Measurements from ENCODE around the gene EML6.
A peak's percentile ranks its signal among the peaks of the same experiment; 100 is the strongest.

EML6 gene

GRCh38 chr2:54859416-54859815, 136.0 kb downstream of the EML6 start:
- H3K4me3 ChIP-seq (ENCODE audit: low read length) = no peak overlapping the region
- H3K4me1 ChIP-seq (ENCODE audit: control insufficient read depth, insufficient read depth, low read length) = peaks cover 37% of the 10 kb centered on the region
- H3K27me3 ChIP-seq (ENCODE audit: control insufficient read depth, insufficient read depth, low read length) = no peaks in the 10 kb centered on the region
- H3K9me3 ChIP-seq (replicated peaks; ENCODE audit: low read length) = no peaks in the 10 kb centered on the region
- no peaks in the 10 kb centered on the region for H3K36me3 ChIP-seq (ENCODE audit: insufficient read depth, low read length)
- H3K9ac ChIP-seq (ENCODE audit: low read depth, low read length) = no peak overlapping the region
- no peak overlapping the region for H3K4me2 ChIP-seq (ENCODE audit: low read length)

GRCh38 chr2:54859997-54860701, 136.7 kb downstream of the EML6 start:
- no peaks in the 10 kb centered on the region for H3K36me3 ChIP-seq (ENCODE audit: insufficient read depth, low read length)
- H3K4me3 ChIP-seq (ENCODE audit: low read length) = no peak overlapping the region
- no peaks in the 10 kb centered on the region for H3K9me3 ChIP-seq (replicated peaks; ENCODE audit: low read length)
- peaks cover 34% of the 10 kb centered on the region for H3K4me1 ChIP-seq (ENCODE audit: control insufficient read depth, insufficient read depth, low read length)
- no peak overlapping the region for H3K9ac ChIP-seq (ENCODE audit: low read depth, low read length)
- H3K4me2 ChIP-seq (ENCODE audit: low read length) = peak overlapping the region; percentile 47
- no peaks in the 10 kb centered on the region for H3K27me3 ChIP-seq (ENCODE audit: control insufficient read depth, insufficient read depth, low read length)

- H3K9ac ChIP-seq (ENCODE audit: low read depth, low read length) = no peak overlapping the region
Observed at GRCh38 chr2:54862229-54862628, 138.8 kb downstream of the EML6 start.

GRCh38 chr2:54862742-54863141, 139.3 kb downstream of the EML6 start:
- Histone ChIP-seq H3K4me2 (ENCODE audit: low read length) (no peak overlapping the region), H3K9ac (ENCODE audit: low read depth, low read length) (no peak overlapping the region), H3K4me3 (ENCODE audit: low read length) (no peak overlapping the region), H3K36me3 (ENCODE audit: insufficient read depth, low read length) (no peaks in the 10 kb centered on the region), H3K27me3 (ENCODE audit: control insufficient read depth, insufficient read depth, low read length) (no peaks in the 10 kb centered on the region), H3K9me3 (replicated peaks; ENCODE audit: low read length) (no peaks in the 10 kb centered on the region), H3K4me1 (ENCODE audit: control insufficient read depth, insufficient read depth, low read length) (peaks cover 25% of the 10 kb centered on the region)

More at GRCh38 chr2:54862229-54862628, 138.8 kb downstream of the EML6 start:
- Histone ChIP-seq H3K4me1 (ENCODE audit: control insufficient read depth, insufficient read depth, low read length) (peaks cover 25% of the 10 kb centered on the region), H3K4me3 (ENCODE audit: low read length) (no peak overlapping the region), H3K27me3 (ENCODE audit: control insufficient read depth, insufficient read depth, low read length) (no peaks in the 10 kb centered on the region), H3K9me3 (replicated peaks; ENCODE audit: low read length) (no peaks in the 10 kb centered on the region), H3K36me3 (ENCODE audit: insufficient read depth, low read length) (no peaks in the 10 kb centered on the region), H3K4me2 (ENCODE audit: low read length) (no peak overlapping the region)

- no peak overlapping the region for H3K4me2 ChIP-seq (ENCODE audit: low read length)
- H3K36me3 ChIP-seq (ENCODE audit: insufficient read depth, low read length) = no peaks in the 10 kb centered on the region
- H3K27me3 ChIP-seq (ENCODE audit: control insufficient read depth, insufficient read depth, low read length) = no peaks in the 10 kb centered on the region
- H3K9me3 ChIP-seq (replicated peaks; ENCODE audit: low read length) = no peaks in the 10 kb centered on the region
- H3K4me1 ChIP-seq (ENCODE audit: control insufficient read depth, insufficient read depth, low read length) = peaks cover 19% of the 10 kb centered on the region
- no peak overlapping the region for H3K9ac ChIP-seq (ENCODE audit: low read depth, low read length)
- no peak overlapping the region for H3K4me3 ChIP-seq (ENCODE audit: low read length)
Observed at GRCh38 chr2:54863660-54864059, 140.2 kb downstream of the EML6 start.

- no peak overlapping the region for H3K4me3 ChIP-seq (ENCODE audit: low read length)
- H3K9me3 ChIP-seq (replicated peaks; ENCODE audit: low read length) = no peaks in the 10 kb centered on the region
- no peaks in the 10 kb centered on the region for H3K27me3 ChIP-seq (ENCODE audit: control insufficient read depth, insufficient read depth, low read length)
- H3K36me3 ChIP-seq (ENCODE audit: insufficient read depth, low read length) = no peaks in the 10 kb centered on the region
- no peak overlapping the region for H3K9ac ChIP-seq (ENCODE audit: low read depth, low read length)
- H3K4me2 ChIP-seq (ENCODE audit: low read length) = no peak overlapping the region
- peaks cover 16% of the 10 kb centered on the region for H3K4me1 ChIP-seq (ENCODE audit: control insufficient read depth, insufficient read depth, low read length)
Observed at GRCh38 chr2:54864096-54864495, 140.6 kb downstream of the EML6 start.

GRCh38 chr2:54864727-54865126, 141.3 kb downstream of the EML6 start:
- Histone ChIP-seq H3K9me3 (replicated peaks; ENCODE audit: low read length) (no peaks in the 10 kb centered on the region), H3K36me3 (ENCODE audit: insufficient read depth, low read length) (no peaks in the 10 kb centered on the region), H3K9ac (ENCODE audit: low read depth, low read length) (no peak overlapping the region), H3K4me2 (ENCODE audit: low read length) (no peak overlapping the region), H3K4me3 (ENCODE audit: low read length) (no peak overlapping the region), H3K4me1 (ENCODE audit: control insufficient read depth, insufficient read depth, low read length) (peaks cover 12% of the 10 kb centered on the region), H3K27me3 (ENCODE audit: control insufficient read depth, insufficient read depth, low read length) (no peaks in the 10 kb centered on the region)

- Histone ChIP-seq H3K27me3 (ENCODE audit: control insufficient read depth, insufficient read depth, low read length) (no peaks in the 10 kb centered on the region), H3K4me2 (ENCODE audit: low read length) (no peak overlapping the region), H3K4me1 (ENCODE audit: control insufficient read depth, insufficient read depth, low read length) (peaks cover 2% of the 10 kb centered on the region), H3K9ac (ENCODE audit: low read depth, low read length) (no peak overlapping the region), H3K9me3 (replicated peaks; ENCODE audit: low read length) (no peaks in the 10 kb centered on the region), H3K36me3 (ENCODE audit: insufficient read depth, low read length) (no peaks in the 10 kb centered on the region), H3K4me3 (ENCODE audit: low read length) (no peak overlapping the region)
Observed at GRCh38 chr2:54866179-54866578, 142.7 kb downstream of the EML6 start.

GRCh38 chr2:54866868-54867267, 143.4 kb downstream of the EML6 start:
- H3K9me3 ChIP-seq (replicated peaks; ENCODE audit: low read length) = no peaks in the 10 kb centered on the region
- H3K9ac ChIP-seq (ENCODE audit: low read depth, low read length) = no peak overlapping the region
- H3K4me3 ChIP-seq (ENCODE audit: low read length) = no peak overlapping the region
- H3K4me1 ChIP-seq (ENCODE audit: control insufficient read depth, insufficient read depth, low read length) = peaks cover 8% of the 10 kb centered on the region
- no peaks in the 10 kb centered on the region for H3K27me3 ChIP-seq (ENCODE audit: control insufficient read depth, insufficient read depth, low read length)
- no peak overlapping the region for H3K4me2 ChIP-seq (ENCODE audit: low read length)
- no peaks in the 10 kb centered on the region for H3K36me3 ChIP-seq (ENCODE audit: insufficient read depth, low read length)

GRCh38 chr2:54867457-54867856, 144.0 kb downstream of the EML6 start:
- no peak overlapping the region for H3K4me3 ChIP-seq (ENCODE audit: low read length)
- no peak overlapping the region for H3K4me2 ChIP-seq (ENCODE audit: low read length)
- H3K27me3 ChIP-seq (ENCODE audit: control insufficient read depth, insufficient read depth, low read length) = no peaks in the 10 kb centered on the region
- H3K9me3 ChIP-seq (replicated peaks; ENCODE audit: low read length) = no peaks in the 10 kb centered on the region
- no peak overlapping the region for H3K9ac ChIP-seq (ENCODE audit: low read depth, low read length)
- H3K4me1 ChIP-seq (ENCODE audit: control insufficient read depth, insufficient read depth, low read length) = peaks cover 13% of the 10 kb centered on the region
- H3K36me3 ChIP-seq (ENCODE audit: insufficient read depth, low read length) = no peaks in the 10 kb centered on the region

- peaks cover 17% of the 10 kb centered on the region for H3K4me1 ChIP-seq (ENCODE audit: control insufficient read depth, insufficient read depth, low read length)
- no peaks in the 10 kb centered on the region for H3K27me3 ChIP-seq (ENCODE audit: control insufficient read depth, insufficient read depth, low read length)
- H3K4me3 ChIP-seq (ENCODE audit: low read length) = no peak overlapping the region
- H3K4me2 ChIP-seq (ENCODE audit: low read length) = peak overlapping the region; percentile 24
- no peaks in the 10 kb centered on the region for H3K9me3 ChIP-seq (replicated peaks; ENCODE audit: low read length)
- H3K9ac ChIP-seq (ENCODE audit: low read depth, low read length) = no peak overlapping the region
- H3K36me3 ChIP-seq (ENCODE audit: insufficient read depth, low read length) = no peaks in the 10 kb centered on the region
Observed at GRCh38 chr2:54871457-54872107, 148.1 kb downstream of the EML6 start.

- H3K36me3 ChIP-seq (ENCODE audit: insufficient read depth, low read length) = no peaks in the 10 kb centered on the region
- H3K4me1 ChIP-seq (ENCODE audit: control insufficient read depth, insufficient read depth, low read length) = peaks cover 17% of the 10 kb centered on the region
- no peak overlapping the region for H3K4me3 ChIP-seq (ENCODE audit: low read length)
- no peaks in the 10 kb centered on the region for H3K27me3 ChIP-seq (ENCODE audit: control insufficient read depth, insufficient read depth, low read length)
- no peak overlapping the region for H3K4me2 ChIP-seq (ENCODE audit: low read length)
- no peak overlapping the region for H3K9ac ChIP-seq (ENCODE audit: low read depth, low read length)
- no peaks in the 10 kb centered on the region for H3K9me3 ChIP-seq (replicated peaks; ENCODE audit: low read length)
Observed at GRCh38 chr2:54872780-54873179, 149.3 kb downstream of the EML6 start.

Measured in skeletal muscle satellite cell (primary cell).